GM21619 (cell line): ENCODE measurements around the gene ATP8A1.

Experiments
- ATAC-seq: cut with Tn5 transposase; IDR thresholded peaks from one replicate; pipeline ENCODE4 v1.9.1; 2021; ENCODE audit not compliant: unreplicated experiment

The ATP8A1 gene

DNA sequence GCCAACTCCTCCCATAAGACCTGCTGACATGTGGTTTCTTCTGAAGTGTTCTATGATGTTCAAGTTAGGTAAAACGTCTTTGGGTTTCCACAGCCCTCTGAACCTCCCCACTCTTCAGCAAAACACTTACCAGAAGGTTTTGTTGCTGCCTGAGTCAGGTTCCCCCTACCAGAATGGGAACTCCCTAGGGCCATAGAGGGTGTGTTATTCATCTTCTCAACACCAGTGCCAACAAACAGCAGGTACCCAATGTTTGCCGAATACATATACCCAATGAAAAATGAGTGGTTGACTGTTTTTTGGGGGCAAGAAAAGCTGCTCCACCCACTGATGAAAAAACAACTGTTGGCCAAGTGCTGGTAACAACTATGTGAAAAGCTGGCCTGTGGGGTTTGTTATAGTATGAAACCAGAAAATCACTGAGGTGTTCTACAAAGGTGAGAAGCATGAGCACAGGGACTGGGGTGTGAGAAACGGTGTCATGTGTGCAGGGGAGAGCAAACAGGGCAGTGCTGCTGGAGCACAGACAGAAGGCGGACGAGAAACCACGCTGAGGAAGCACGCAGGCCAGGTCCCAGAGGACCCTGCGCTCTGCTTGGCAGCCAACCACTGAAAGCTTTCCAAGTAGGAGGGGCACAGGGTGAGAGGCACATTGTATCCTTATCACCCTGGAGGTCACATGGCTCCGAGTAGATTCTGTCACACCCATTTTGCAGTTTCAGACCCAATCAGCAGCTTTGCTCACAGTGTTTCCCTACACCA, 28.8 kb downstream of the ATP8A1 start:
- ATAC-seq, result peak; percentile 91

DNA sequence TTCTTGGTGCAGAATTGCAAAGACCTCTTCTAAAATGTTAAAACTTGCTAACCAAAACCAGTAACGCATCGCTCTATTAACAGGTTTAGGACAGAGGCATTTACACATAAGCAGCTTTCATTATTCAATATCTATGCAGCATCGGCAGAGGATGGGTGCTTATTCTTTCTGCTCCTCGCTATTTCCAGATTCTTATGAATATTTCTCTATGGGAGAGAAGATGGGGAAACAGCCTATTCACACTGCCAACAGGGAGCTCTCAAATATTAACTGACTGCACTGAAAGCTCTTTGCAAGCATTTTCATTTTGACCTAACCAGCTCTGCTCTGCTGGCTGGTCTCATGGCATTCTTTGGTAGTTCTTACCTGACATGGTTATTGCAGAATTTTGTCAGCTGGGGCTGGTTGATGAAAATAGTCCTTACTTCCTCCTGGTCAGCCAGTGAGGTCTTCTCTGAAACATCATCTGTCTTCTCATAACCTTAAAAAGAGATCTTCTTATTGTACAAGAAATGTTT, 30.2 kb downstream of the ATP8A1 start:
- ATAC-seq, result no peak

GRCh38 chr4:42625329-42625728, 31.6 kb downstream of the ATP8A1 start:
- no peak for ATAC-seq

- no peak for ATAC-seq
These were observed 32.4 kb downstream of the ATP8A1 start for GRCh38 chr4:42624551-42624950.

GRCh38 chr4:42618023-42618422, 38.9 kb downstream of the ATP8A1 start:
- ATAC-seq, result no peak

- no peak for ATAC-seq
These were observed 39.9 kb downstream of the ATP8A1 start for GRCh38 chr4:42617030-42617429.

- no peak for ATAC-seq
These were observed 40.3 kb downstream of the ATP8A1 start for GRCh38 chr4:42616572-42616971.

GRCh38 chr4:42615131-42615763, 41.7 kb downstream of the ATP8A1 start:
- no peak for ATAC-seq

DNA sequence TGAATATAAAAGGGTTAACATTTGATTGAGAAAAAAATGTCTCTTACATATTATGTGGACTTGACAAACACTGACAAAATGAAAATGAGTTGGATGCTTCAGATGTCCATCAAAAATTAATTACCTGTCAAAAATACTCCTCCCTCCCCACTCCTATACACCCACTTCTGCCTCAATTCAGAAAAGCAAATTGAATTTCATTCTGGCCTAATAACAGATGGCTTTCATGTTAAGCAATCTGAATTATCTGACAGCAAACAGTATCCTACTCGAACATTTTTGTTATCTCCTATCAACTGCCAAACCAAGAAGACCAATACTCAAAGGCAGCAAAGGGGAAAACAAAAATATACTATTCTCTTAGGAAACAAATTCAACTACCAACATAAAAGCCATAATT, 44.0 kb downstream of the ATP8A1 start:
- ATAC-seq, result no peak

GRCh38 chr4:42610941-42611340, 46.0 kb downstream of the ATP8A1 start:
- ATAC-seq, result no peak

DNA sequence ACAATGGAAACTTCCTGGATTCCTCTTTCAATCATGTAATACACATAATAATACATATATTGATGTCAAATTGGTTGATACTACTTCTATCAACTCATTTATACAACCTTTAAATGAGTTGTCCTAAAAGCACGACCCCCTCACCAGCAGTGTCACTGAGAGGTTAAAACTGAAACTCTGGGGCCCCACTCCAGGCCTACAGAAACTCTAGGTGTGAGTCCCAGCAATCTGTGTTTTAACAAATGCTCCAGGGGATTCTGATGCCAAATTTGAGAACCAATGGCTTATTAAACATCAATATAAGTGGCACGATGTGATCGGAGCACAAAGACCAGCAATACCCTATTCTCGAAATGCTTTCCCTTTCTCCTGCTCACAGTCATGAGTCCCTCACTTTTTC, 47.9 kb downstream of the ATP8A1 start:
- no peak for ATAC-seq

GRCh38 chr4:42608551-42608950, 48.4 kb downstream of the ATP8A1 start:
- no peak for ATAC-seq

GRCh38 chr4:42607011-42607726, 49.7 kb downstream of the ATP8A1 start:
- ATAC-seq, result no peak

GRCh38 chr4:42605264-42605663, 51.6 kb downstream of the ATP8A1 start:
- no peak for ATAC-seq

DNA sequence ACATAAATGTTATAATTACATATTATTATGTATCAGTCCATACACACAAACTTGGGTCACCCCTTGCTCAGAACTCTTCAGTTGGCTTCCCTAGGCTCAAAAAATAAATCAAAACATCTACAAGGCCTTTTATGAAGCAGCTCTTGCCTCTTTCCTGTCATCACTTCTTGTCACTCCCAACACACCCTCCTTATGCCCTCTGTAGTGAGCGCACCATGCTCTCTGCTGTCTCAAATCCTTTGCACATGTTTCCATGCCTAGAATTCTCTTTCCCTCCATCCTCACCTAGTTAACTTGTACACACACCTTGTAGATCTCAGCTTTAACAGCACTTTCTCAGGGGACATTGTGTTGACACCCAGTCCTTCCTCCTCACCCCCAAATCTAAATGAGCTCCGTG, 53.0 kb downstream of the ATP8A1 start:
- ATAC-seq, result no peak

DNA sequence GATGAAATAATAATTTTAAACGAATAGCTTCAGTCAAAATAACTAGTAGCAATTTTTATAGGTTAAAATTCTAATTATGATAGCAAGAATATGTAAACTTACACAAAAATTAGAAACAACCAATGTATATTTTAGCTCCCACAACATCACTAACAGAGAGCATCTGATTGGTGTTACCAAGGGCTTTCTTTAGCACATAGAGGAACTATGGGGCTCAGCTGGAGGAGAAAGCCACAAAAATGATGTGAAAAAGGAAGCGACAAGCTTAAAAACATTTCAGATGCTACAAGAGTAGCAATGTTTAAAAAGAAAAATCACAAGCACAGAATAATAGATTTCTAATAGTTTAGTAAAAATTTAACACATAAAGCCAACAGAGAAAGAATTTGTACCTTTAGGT, 56.3 kb downstream of the ATP8A1 start:
- ATAC-seq, result peak; percentile 49

DNA sequence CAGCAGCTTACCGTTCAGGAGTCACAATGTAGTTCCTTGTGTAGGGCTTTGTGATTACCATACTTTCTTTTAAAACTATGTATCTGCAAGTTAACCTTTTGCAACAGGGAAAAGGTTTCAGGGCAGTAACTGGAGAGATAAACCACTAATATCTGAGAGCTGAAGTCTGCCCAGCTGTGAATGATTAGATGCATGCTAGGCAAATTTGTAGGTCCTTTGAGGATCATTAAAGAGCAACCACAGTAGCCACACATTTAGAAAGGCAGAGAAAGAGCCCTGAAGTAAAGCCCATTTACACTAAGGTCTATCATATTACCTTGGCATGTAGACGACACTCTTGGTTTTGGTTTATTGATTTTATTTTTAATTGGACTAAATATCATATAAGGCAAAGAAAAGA, 60.0 kb downstream of the ATP8A1 start:
- peak; percentile 89 for ATAC-seq

DNA sequence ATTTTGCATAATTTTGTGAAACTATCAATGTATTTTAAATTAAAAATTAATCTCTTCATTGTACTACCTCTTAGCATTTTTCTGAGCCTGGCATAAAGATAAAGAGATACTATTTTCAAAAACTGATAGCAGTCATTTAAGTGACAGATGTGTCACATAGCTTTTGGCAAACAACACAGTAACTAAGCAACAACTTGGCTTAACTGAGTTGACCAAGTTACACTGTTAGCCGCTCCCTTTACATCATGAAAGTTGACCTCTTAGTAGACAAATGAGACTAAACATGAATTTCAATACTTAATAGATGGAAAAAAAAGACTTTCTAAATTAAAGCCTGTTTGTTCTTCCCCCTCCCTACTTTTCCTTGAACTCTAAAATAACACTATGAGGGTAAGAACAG, 62.0 kb downstream of the ATP8A1 start:
- ATAC-seq, result no peak

DNA sequence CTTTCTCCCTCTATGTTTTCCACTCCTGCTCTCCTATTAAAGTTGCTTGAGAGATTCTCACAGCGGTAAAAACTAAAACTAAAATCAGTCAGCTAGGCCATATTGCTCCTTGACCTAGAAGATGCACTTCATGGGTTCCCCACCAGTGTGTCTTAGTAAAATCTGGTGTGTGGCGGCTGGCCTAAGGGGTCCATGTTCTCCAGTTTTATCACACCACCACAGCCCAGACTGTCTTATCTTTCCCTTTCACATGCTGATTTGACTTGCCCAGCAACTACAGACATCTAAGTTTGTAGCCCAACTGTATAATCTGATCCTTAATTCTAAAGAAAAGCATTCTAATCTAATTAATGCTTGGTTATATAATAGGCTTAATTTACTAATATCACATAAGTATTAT, 68.0 kb downstream of the ATP8A1 start:
- ATAC-seq, result no peak

DNA sequence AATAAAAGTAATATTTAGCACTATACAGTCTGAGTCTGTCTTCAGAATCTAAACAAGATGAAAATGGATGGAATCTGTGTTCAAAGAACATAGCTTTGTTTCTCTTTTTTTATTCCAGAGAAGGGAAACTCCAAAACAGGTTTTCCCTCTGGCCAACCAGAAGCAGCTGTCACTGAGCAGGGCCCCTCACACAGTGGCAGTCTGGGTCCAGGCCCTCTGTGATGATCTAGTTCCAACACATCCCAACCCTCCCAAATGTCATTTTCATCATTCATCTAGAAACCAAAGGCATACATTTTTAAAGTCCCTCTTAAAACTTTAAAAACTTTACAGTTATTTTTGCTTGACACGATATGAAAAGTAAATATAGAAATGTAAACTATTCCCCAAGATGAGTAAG, 70.1 kb downstream of the ATP8A1 start:
- ATAC-seq, result no peak

DNA sequence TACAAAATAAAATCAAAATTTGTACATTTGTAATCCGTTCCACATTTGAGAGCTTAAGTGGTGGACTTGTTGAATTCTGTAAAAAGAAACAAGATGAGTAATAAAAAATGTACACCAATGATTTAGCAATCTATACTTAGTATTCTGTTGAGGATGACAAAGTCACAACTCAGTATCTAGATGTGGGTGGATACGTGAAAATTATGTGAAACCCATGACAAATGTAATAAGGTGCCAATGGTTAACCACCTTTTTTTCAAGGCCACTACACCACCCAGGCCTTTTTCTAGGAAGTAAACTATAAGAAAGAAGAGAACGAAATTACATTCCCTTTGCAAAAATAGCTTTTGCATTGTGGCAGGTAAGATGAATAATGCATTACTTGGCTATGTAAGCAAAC, 77.0 kb downstream of the ATP8A1 start:
- no peak for ATAC-seq

GRCh38 chr4:42578187-42578586, 78.7 kb downstream of the ATP8A1 start:
- ATAC-seq, result no peak
